PC-9 (cell line): ENCODE data around the gene USP53.
"Not testable (repeated sequence)": the region's sequence is repeated elsewhere in the genome, so short reads cannot be mapped to it uniquely, and the experiment has no call there.

Experiments
- CTCF ChIP-seq: fragments of 200-600 bp; sonication (generic); conservative IDR thresholded peaks from 2 replicates; pipeline ENCODE4 v1.6.1; 2017; ENCODE audit warnings: mixed run types, antibody characterized with exemption, mild to moderate bottlenecking, moderate library complexity
- EZH2 ChIP-seq: fragments of 200-600 bp; sonication (generic); IDR thresholded peaks from 2 replicates; pipeline ENCODE4 v1.8.0; 2017; ENCODE audit warnings: antibody characterized with exemption, low read depth

DNA sequence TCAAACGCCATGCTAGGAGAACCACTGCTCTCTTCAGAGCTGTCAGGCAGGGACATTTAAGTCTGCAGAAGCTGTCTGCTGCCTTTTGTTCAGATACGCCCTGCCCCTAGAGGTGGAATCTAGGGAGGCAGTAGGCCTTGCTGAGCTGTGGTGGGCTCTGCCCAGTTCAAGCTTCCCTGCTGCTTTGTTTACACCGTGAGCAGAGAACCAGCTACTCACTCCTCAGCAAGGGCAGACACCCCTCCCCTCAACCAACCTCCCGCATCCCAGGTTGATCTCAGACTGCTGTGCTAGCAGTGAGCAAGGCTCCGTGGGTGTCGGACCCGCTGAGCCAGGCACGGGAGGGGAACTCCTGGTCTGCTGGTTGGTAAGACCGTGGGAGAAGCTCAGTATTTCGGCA lies 42.7 kb downstream of the USP53 start:
- TF ChIP-seq CTCF, EZH2: not testable (repeated sequence)
